LNCAP (cell line): ENCODE results near the gene UBE2J2.

Experiments used
- CTCF ChIP-seq: fragments of 450-650 bp; IDR thresholded peaks from 2 replicates; pipeline ENCODE4 v1.5.1; 2017; ENCODE audit warnings: mild to moderate bottlenecking

The UBE2J2 gene

DNA sequence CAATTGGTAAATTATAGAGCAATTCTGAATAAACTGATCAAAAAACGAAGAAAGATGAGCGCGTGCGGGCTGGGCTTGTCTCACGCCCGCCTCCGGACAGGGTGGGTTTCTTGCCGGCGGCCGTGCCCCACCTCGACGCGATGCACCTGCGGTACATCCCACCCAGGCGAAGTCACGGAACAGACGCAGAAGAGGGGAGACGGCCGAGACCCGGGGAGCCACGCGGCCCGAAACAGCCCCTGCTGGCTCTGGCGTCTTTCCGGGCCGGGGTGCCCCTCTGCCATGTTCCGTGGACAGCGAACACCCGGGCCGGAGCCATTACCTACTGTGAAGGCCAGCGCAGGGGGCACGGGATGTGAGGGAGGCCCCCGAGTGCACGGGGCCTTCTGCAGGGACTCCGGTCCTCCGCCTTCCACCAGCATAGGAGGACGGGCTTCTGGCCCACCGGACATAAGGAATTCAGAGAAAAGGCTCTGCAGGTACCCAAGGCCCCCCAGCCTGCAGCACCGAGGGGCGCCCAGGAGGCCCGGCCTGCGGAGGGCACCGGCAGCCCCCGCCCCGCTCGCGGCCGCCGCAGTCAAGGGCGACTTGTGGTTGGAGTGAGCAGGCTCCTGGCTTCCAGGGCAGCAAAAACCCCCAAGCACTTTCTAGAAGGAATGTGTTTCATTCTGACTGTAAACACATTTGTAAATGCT lies 19.5 kb downstream of the UBE2J2 start:
- TF ChIP-seq CTCF: no peak

- no peak for TF ChIP-seq CTCF
Observed at GRCh38 chr1:1253314-1253713, 20.3 kb downstream of the UBE2J2 start.

GRCh38 chr1:1250786-1251284 lies 22.8 kb downstream of the UBE2J2 start:
- TF ChIP-seq CTCF: no peak

- no peak for TF ChIP-seq CTCF
Observed at GRCh38 chr1:1247341-1247913, 26.2 kb downstream of the UBE2J2 start.

GRCh38 chr1:1246577-1247340 lies 26.9 kb downstream of the UBE2J2 start, which contains the start of gene C1QTNF12:
Gene C1QTNF12, minus strand, starts transcription at chr1:1246722. Its CDS starts 32 bp downstream, at chr1:1246690.
- TF ChIP-seq CTCF: no peak

DNA sequence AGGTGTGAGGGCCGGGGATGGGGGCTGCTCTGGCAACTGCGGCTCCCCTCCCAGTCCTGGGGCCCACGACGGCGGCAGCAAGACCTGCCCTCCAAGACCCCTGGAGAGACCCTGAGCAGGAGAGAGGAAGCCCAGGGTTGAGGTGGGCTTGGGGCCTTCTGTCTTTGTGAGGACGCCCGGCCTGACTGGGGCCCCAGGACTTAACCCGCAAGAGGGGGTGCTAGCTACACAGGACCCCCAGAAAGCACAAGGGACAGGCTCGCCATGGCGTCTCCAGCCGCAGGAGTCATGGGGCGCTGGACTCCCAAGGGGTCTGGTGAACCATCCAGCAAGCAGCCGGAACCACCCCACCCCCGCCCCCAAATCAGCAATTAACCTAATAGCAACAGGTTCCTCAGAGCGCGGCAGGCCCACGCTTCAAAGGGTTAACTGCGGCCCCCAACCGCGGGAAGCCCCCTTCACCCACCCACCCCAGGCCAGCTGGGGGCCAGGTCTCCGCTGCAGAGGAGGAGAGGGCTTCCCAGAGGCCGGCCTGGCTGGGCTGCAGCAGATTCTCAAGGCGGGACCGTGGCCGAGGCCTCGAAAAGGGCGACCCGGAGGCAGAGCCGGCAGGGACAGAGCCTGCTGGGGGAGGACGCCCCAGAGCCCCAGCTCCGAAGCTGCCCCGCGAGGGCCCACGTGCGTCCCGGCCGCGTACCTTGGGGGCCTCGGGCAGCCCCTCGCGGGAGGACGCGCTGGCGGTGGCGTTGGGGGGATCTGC lies 27.7 kb downstream of the UBE2J2 start:
- TF ChIP-seq CTCF: no peak

DNA sequence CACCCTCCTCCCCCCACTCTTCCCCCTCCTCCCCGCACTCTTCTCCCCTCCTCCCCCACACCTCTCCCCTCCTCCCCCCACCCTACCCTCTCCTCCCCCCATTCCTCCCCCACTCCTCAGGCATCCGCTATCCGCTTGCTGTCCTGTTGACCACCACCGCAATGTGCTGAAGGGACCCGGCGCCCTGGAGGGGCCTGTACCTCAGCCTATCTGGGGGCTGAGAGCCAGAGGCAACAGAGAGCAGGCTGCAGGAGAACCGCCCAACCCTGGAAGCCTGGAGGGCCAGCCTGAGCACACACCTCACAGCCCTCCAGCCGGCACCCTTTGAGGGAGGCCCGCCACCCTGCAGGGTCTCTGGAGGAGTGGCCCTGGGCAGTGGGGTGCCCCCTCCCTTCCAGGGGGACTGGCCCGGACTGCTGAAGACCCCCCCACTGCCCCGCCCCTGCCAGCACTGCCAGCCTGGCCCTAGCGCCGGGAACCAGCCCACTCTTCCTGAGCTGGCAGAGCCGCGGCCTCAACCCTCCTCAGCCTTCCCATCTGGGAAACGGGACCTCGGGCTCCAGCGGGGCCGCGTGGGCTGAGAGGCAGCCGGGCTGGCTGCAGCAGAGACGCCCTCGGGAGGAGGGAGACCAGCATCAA lies 28.4 kb downstream of the UBE2J2 start:
- no peak for TF ChIP-seq CTCF
